GM23338 (cell line): ENCODE measurements around the gene RXRA. TPM values are rescaled to one million over a fixed set of nuclear protein-coding genes. Genes with fewer than 3 reads are reported as not detected.

Experiments
- ATAC-seq: fragments of 200-7000 bp; cut with Tn5 transposase; 3 replicates; pipeline ENCODE4 v1.9.1; 2020
- DNase-seq: peaks from one replicate; pipeline ENCODE4 v3.0.0-alpha.2; 2015; ENCODE audit warnings: low spot score
- H2AFZ ChIP-seq: fragments of 200-600 bp; sonication (generic); 2 replicates; pipeline ENCODE4 v1.8.0; 2016; ENCODE audit warnings: antibody characterized with exemption, mild to moderate bottlenecking, moderate library complexity
- H3F3A ChIP-seq: fragments of 200-600 bp; sonication (generic); replicated peaks from 2 replicates; pipeline ENCODE4 v1.8.0; 2017; ENCODE audit warnings: antibody characterized with exemption, mixed run types, low read depth
- H3K27ac ChIP-seq: fragments of 200-600 bp; sonication (generic); 2 replicates; pipeline ENCODE4 v1.6.1; 2016; ENCODE audit warnings: low read depth
- H3K27me3 ChIP-seq: fragments of 200-600 bp; sonication (generic); 2 replicates; pipeline ENCODE4 v1.8.0; 2016; ENCODE audit warnings: mild to moderate bottlenecking, mixed run types, moderate library complexity; ENCODE audit not compliant: insufficient read depth
- H3K36me3 ChIP-seq: fragments of 200-600 bp; sonication (generic); 2 replicates; pipeline ENCODE4 v1.8.0; 2016; ENCODE audit warnings: mild to moderate bottlenecking; ENCODE audit not compliant: insufficient read depth
- H3K4me1 ChIP-seq: fragments of 200-600 bp; sonication (generic); 2 replicates; pipeline ENCODE4 v1.8.0; 2016; ENCODE audit warnings: mild to moderate bottlenecking, moderate library complexity; ENCODE audit not compliant: insufficient read depth
- H3K4me2 ChIP-seq: fragments of 200-600 bp; sonication (generic); 2 replicates; pipeline ENCODE4 v1.7.1; 2017; ENCODE audit warnings: mixed run types
- H3K4me3 ChIP-seq: fragments of 200-600 bp; sonication (generic); 2 replicates; pipeline ENCODE4 v1.6.1; 2016; ENCODE audit warnings: mixed run types
- H3K79me2 ChIP-seq: fragments of 200-600 bp; sonication (generic); replicated peaks from 2 replicates; pipeline ENCODE4 v1.8.0; 2017; ENCODE audit warnings: mild to moderate bottlenecking; ENCODE audit not compliant: insufficient read depth
- H3K9me2 ChIP-seq: fragments of 200-600 bp; sonication (generic); 2 replicates; pipeline ENCODE4 v1.8.0; 2017; ENCODE audit not compliant: insufficient read depth
- H4K20me1 ChIP-seq: fragments of 200-600 bp; sonication (generic); replicated peaks from 2 replicates; pipeline ENCODE4 v1.8.0; 2017; ENCODE audit warnings: mild to moderate bottlenecking; ENCODE audit not compliant: insufficient read depth
- H3K27ac Mint-ChIP-seq: 2 replicates; pipeline ENCODE4 v1.8.0; 2020; ENCODE audit warnings: inconsistent platforms, mild to moderate bottlenecking, moderate library complexity, mixed read lengths
- H3K27me3 Mint-ChIP-seq: 3 replicates; pipeline ENCODE4 v1.8.0; 2022; ENCODE audit warnings: low read depth, mild to moderate bottlenecking, moderate library complexity, mixed read lengths, inconsistent platforms; ENCODE audit not compliant: insufficient read depth, poor library complexity
- H3K36me3 Mint-ChIP-seq: 3 replicates; pipeline ENCODE4 v1.8.0; 2021; ENCODE audit warnings: low read depth, mild to moderate bottlenecking, inconsistent platforms, moderate library complexity, mixed read lengths
- H3K4me1 Mint-ChIP-seq: 3 replicates; pipeline ENCODE4 v1.8.0; 2020; ENCODE audit warnings: mild to moderate bottlenecking, inconsistent platforms, mixed read lengths
- H3K4me3 Mint-ChIP-seq: 3 replicates; pipeline ENCODE4 v1.8.0; 2021; ENCODE audit warnings: moderate library complexity, mild to moderate bottlenecking, inconsistent platforms, mixed read lengths
- H3K9me3 Mint-ChIP-seq: 3 replicates; pipeline ENCODE4 v1.8.0; 2020; ENCODE audit warnings: moderate library complexity, mild to moderate bottlenecking, inconsistent platforms, mixed read lengths
- CREB1 ChIP-seq: fragments of 250-450 bp; sonication (Bioruptor Pico); IDR thresholded peaks from 2 replicates; pipeline ENCODE4 v1.5.0; 2020; ENCODE audit warnings: low read depth, mild to moderate bottlenecking, moderate library complexity
- CTCF ChIP-seq, 2 experiments: fragments of 200-600 bp in 1 of 2; sonication (generic) in 1 of 2; conservative IDR thresholded peaks; 2 replicates each; pipeline versions ENCODE4 v1.5.1 to v1.6.1; 2016 to 2017; ENCODE audit warnings: antibody characterized with exemption in 2 of 2, low read depth in 2 of 2, mild to moderate bottlenecking in 2 of 2, moderate library complexity in 1 of 2
- ETS1 ChIP-seq: IDR thresholded peaks from 2 replicates; pipeline ENCODE4 v1.6.1; 2016; ENCODE audit warnings: antibody characterized with exemption
- EZH2 ChIP-seq: fragments of 200-600 bp; sonication (generic); IDR thresholded peaks from one replicate; pipeline ENCODE4 v1.8.0; 2017; ENCODE audit warnings: antibody characterized with exemption, mild to moderate bottlenecking, low read depth; ENCODE audit not compliant: unreplicated experiment
- EZH2phosphoT487 ChIP-seq: fragments of 200-600 bp; sonication (generic); IDR thresholded peaks from one replicate; pipeline ENCODE4 v1.8.1; 2018; ENCODE audit warnings: antibody characterized with exemption; ENCODE audit not compliant: unreplicated experiment
- JUNB ChIP-seq: IDR thresholded peaks from one replicate; pipeline ENCODE4 v1.6.1; 2016; ENCODE audit warnings: antibody characterized with exemption; ENCODE audit not compliant: unreplicated experiment
- NANOG ChIP-seq: IDR thresholded peaks from 2 replicates; pipeline ENCODE4 v1.6.1; 2016; ENCODE audit warnings: antibody characterized with exemption, borderline replicate concordance
- POLR2AphosphoS5 ChIP-seq: IDR thresholded peaks from 2 replicates; pipeline ENCODE4 v1.6.1; 2016; ENCODE audit warnings: antibody characterized with exemption, low read depth
- STAT1 ChIP-seq: IDR thresholded peaks from one replicate; pipeline ENCODE4 v1.6.1; 2016; ENCODE audit warnings: antibody characterized with exemption; ENCODE audit not compliant: unreplicated experiment
- ZNF114 ChIP-seq: fragments of 250-450 bp; sonication (Bioruptor Pico); IDR thresholded peaks from 2 replicates; pipeline ENCODE4 v1.5.0; 2020; ENCODE audit warnings: mild to moderate bottlenecking, moderate library complexity
- ZNF331 ChIP-seq: fragments of 250-450 bp; sonication (Bioruptor Pico); IDR thresholded peaks from 2 replicates; pipeline ENCODE4 v1.5.0; 2020; ENCODE audit warnings: low read depth, mild to moderate bottlenecking, moderate library complexity
- polyA plus RNA-seq: library from polyadenylated mRNA; unstranded; fragments of >200 nt; fragmentation: Nextera tagmentation; extraction: Ambion mirVana; gene quantifications from 2 replicates; pipeline ENCODE4 v1.2.1, GENCODE V29; 2016
- total RNA-seq: library from RNA; depleted of rRNA; stranded (reverse); fragments of >200 nt; shearing (Covaris generic); gene quantifications from 2 replicates; pipeline ENCODE4 v1.2.3, GENCODE V29; 2014
- TF ChIP-seq, protein P1 (sequence below): fragments of 250-450 bp; sonication (Bioruptor Pico); IDR thresholded peaks from 2 replicates; pipeline ENCODE4 v1.5.0; 2020; ENCODE audit warnings: mild to moderate bottlenecking, moderate library complexity
- TF ChIP-seq, protein P2 (sequence below): IDR thresholded peaks from one replicate; pipeline ENCODE4 v1.6.1; 2018; ENCODE audit warnings: antibody characterized with exemption; ENCODE audit not compliant: unreplicated experiment

RXRA gene
- total and polyA plus RNA-seq, 2 experiments from 2014 or later, result 4.9 to 17.9 TPM

- Mint-ChIP-seq H3K9me3 (no peaks in the 10 kb centered on the region), H3K27ac (no peak overlapping the region), H3K4me1 (peaks cover 3% of the 10 kb centered on the region; the same call in 2 of the 3 replicates), H3K36me3 (no peaks in the 10 kb centered on the region), H3K4me3 (no peak overlapping the region), H3K27me3 (peaks cover 4% of the 10 kb centered on the region)
- H2AFZ ChIP-seq, result no peak overlapping the region
- ATAC-seq (no peak), DNase-seq (no peak)
- no peak overlapping the region for H3K4me2 ChIP-seq
- TF ChIP-seq ZNF331 (CRISPR knock-in tag) (no peak), EZH2phosphoT487 (no peak), EZH2 (no peak), CREB1 (CRISPR knock-in tag) (no peak), ETS1 (no peak), ZNF114 (no peak), CTCF (conservative IDR thresholded peaks at IDR 0.05; ENCODE audit: low read depth in 2 of 2) (no peak), NANOG (no peak), POLR2AphosphoS5 (no peak), JUNB (no peak), STAT1 (no peak)
- TF ChIP-seq, protein P1, sequence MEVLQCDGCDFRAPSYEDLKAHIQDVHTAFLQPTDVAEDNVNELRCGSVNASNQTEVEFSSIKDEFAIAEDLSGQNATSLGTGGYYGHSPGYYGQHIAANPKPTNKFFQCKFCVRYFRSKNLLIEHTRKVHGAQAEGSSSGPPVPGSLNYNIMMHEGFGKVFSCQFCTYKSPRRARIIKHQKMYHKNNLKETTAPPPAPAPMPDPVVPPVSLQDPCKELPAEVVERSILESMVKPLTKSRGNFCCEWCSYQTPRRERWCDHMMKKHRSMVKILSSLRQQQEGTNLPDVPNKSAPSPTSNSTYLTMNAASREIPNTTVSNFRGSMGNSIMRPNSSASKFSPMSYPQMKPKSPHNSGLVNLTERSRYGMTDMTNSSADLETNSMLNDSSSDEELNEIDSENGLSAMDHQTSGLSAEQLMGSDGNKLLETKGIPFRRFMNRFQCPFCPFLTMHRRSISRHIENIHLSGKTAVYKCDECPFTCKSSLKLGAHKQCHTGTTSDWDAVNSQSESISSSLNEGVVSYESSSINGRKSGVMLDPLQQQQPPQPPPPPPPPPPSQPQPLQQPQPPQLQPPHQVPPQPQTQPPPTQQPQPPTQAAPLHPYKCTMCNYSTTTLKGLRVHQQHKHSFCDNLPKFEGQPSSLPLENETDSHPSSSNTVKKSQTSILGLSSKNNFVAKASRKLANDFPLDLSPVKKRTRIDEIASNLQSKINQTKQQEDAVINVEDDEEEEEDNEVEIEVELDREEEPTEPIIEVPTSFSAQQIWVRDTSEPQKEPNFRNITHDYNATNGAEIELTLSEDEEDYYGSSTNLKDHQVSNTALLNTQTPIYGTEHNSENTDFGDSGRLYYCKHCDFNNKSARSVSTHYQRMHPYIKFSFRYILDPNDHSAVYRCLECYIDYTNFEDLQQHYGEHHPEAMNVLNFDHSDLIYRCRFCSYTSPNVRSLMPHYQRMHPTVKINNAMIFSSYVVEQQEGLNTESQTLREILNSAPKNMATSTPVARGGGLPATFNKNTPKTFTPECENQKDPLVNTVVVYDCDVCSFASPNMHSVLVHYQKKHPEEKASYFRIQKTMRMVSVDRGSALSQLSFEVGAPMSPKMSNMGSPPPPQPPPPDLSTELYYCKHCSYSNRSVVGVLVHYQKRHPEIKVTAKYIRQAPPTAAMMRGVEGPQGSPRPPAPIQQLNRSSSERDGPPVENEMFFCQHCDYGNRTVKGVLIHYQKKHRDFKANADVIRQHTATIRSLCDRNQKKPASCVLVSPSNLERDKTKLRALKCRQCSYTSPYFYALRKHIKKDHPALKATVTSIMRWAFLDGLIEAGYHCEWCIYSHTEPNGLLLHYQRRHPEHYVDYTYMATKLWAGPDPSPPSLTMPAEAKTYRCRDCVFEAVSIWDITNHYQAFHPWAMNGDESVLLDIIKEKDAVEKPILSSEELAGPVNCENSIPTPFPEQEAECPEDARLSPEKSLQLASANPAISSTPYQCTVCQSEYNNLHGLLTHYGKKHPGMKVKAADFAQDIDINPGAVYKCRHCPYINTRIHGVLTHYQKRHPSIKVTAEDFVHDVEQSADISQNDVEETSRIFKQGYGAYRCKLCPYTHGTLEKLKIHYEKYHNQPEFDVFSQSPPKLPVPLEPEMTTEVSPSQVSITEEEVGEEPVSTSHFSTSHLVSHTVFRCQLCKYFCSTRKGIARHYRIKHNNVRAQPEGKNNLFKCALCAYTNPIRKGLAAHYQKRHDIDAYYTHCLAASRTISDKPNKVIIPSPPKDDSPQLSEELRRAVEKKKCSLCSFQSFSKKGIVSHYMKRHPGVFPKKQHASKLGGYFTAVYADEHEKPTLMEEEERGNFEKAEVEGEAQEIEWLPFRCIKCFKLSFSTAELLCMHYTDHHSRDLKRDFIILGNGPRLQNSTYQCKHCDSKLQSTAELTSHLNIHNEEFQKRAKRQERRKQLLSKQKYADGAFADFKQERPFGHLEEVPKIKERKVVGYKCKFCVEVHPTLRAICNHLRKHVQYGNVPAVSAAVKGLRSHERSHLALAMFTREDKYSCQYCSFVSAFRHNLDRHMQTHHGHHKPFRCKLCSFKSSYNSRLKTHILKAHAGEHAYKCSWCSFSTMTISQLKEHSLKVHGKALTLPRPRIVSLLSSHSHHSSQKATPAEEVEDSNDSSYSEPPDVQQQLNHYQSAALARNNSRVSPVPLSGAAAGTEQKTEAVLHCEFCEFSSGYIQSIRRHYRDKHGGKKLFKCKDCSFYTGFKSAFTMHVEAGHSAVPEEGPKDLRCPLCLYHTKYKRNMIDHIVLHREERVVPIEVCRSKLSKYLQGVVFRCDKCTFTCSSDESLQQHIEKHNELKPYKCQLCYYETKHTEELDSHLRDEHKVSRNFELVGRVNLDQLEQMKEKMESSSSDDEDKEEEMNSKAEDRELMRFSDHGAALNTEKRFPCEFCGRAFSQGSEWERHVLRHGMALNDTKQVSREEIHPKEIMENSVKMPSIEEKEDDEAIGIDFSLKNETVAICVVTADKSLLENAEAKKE (CRISPR knock-in tag), result no peak
- TF ChIP-seq, protein P2, sequence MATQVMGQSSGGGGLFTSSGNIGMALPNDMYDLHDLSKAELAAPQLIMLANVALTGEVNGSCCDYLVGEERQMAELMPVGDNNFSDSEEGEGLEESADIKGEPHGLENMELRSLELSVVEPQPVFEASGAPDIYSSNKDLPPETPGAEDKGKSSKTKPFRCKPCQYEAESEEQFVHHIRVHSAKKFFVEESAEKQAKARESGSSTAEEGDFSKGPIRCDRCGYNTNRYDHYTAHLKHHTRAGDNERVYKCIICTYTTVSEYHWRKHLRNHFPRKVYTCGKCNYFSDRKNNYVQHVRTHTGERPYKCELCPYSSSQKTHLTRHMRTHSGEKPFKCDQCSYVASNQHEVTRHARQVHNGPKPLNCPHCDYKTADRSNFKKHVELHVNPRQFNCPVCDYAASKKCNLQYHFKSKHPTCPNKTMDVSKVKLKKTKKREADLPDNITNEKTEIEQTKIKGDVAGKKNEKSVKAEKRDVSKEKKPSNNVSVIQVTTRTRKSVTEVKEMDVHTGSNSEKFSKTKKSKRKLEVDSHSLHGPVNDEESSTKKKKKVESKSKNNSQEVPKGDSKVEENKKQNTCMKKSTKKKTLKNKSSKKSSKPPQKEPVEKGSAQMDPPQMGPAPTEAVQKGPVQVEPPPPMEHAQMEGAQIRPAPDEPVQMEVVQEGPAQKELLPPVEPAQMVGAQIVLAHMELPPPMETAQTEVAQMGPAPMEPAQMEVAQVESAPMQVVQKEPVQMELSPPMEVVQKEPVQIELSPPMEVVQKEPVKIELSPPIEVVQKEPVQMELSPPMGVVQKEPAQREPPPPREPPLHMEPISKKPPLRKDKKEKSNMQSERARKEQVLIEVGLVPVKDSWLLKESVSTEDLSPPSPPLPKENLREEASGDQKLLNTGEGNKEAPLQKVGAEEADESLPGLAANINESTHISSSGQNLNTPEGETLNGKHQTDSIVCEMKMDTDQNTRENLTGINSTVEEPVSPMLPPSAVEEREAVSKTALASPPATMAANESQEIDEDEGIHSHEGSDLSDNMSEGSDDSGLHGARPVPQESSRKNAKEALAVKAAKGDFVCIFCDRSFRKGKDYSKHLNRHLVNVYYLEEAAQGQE, result no peak
- H3K27me3 ChIP-seq, result no peaks in the 10 kb centered on the region
- peaks cover 44% of the 10 kb centered on the region for H3K79me2 ChIP-seq
- H3K4me1 ChIP-seq, result no peaks in the 10 kb centered on the region
- no peaks in the 10 kb centered on the region for H3K9me2 ChIP-seq
- no peak overlapping the region for H3K27ac ChIP-seq
- H3K4me3 ChIP-seq, result no peak overlapping the region
- H4K20me1 ChIP-seq, result no peaks in the 10 kb centered on the region
- H3K36me3 ChIP-seq, result no peaks in the 10 kb centered on the region
- no peaks in the 10 kb centered on the region for H3F3A ChIP-seq
Observed at GRCh38 chr9:134368571-134368970, 42.3 kb downstream of the RXRA start.
